H1 (cell line): ENCODE measurements around the gene TLCD3B. TPM values are rescaled to one million over a fixed set of nuclear protein-coding genes. Genes with fewer than 3 reads are reported as not detected.

Source experiments
- CTCF ChIA-PET: fragments of 300-600 bp; sonication (Branson Sonifier 250); formaldehyde crosslinking; loops from one replicate; lab custom pipeline; 2021; ENCODE audit not compliant: partially characterized antibody; lab: Charles Lee
- POLR2A ChIA-PET: fragments of 300-600 bp; sonication (Branson Sonifier 250); formaldehyde crosslinking; loops from one replicate; lab custom pipeline; 2021; ENCODE audit warnings: inconsistent platforms; ENCODE audit not compliant: partially characterized antibody; lab: Charles Lee
- DNase-seq, 2 experiments: peaks; one replicate each; pipeline versions ENCODE4 v3.0.0 to v3.0.0-alpha.2; 2010 to 2022; ENCODE audit warnings: low spot score in 2 of 2, low read depth in 1 of 2, mixed read lengths in 1 of 2
- FAIRE-seq: peaks from 2 replicates; lab custom pipeline; 2011; peaks lifted over from hg19 to GRCh38; lab: Jason Lieb, UNC
- H2AFZ ChIP-seq: 2 replicates; pipeline ENCODE4 v1.8.1; 2012; ENCODE audit warnings: low read length, inconsistent platforms
- H2AK5ac ChIP-seq: 2 replicates; pipeline ENCODE4 v1.6.1; 2013; ENCODE audit warnings: low read depth, low read length
- H2BK120ac ChIP-seq: replicated peaks from 2 replicates; pipeline ENCODE3; 2013; ENCODE audit warnings: low read depth, low read length, inconsistent platforms
- H2BK12ac ChIP-seq: 2 replicates; pipeline ENCODE4 v1.6.1; 2013; ENCODE audit warnings: low read depth, low read length
- H2BK15ac ChIP-seq: 2 replicates; pipeline ENCODE4 v1.6.1; 2013; ENCODE audit warnings: low read length
- H2BK20ac ChIP-seq: 2 replicates; pipeline ENCODE4 v1.6.1; 2013; ENCODE audit warnings: low read length
- H2BK5ac ChIP-seq: 2 replicates; pipeline ENCODE4 v1.6.1; 2013; ENCODE audit warnings: low read depth, low read length
- H3K14ac ChIP-seq: 2 replicates; pipeline ENCODE4 v1.6.1; 2013; ENCODE audit warnings: inconsistent platforms; ENCODE audit not compliant: insufficient read length
- H3K18ac ChIP-seq: 2 replicates; pipeline ENCODE4 v1.6.1; 2013; ENCODE audit warnings: low read length; ENCODE audit errors: extremely low read depth
- H3K23ac ChIP-seq: 2 replicates; pipeline ENCODE4 v1.6.1; 2013; ENCODE audit warnings: inconsistent platforms; ENCODE audit not compliant: insufficient read length
- H3K23me2 ChIP-seq: 2 replicates; pipeline ENCODE4 v1.6.1; 2013; ENCODE audit warnings: low read depth, low read length
- H3K27ac ChIP-seq: 2 replicates; pipeline ENCODE4 v1.6.1; 2011; ENCODE audit warnings: low read depth, low read length, inconsistent platforms
- H3K27me3 ChIP-seq, 4 experiments: replicated peaks in 1 of 4; 1 replicate in 1 of 4; 2 replicates in 3 of 4; pipeline versions ENCODE4 v1.6.1 to v1.8.1; 2011 to 2013; ENCODE audit warnings: low read length in 3 of 4, mild to moderate bottlenecking in 3 of 4, inconsistent platforms in 2 of 4, mixed read lengths in 2 of 4, moderate library complexity in 1 of 4; ENCODE audit not compliant: control insufficient read depth in 3 of 4, insufficient read depth in 3 of 4; ENCODE audit errors: extremely low read depth in 1 of 4
- H3K36me3 ChIP-seq, 4 experiments: 2 replicates each; pipeline versions ENCODE4 v1.6.1 to v1.8.1; 2011 to 2013; ENCODE audit warnings: mild to moderate bottlenecking in 4 of 4, low read length in 3 of 4, moderate library complexity in 2 of 4, control low read depth in 1 of 4, inconsistent platforms in 1 of 4; ENCODE audit not compliant: insufficient read depth in 4 of 4, control insufficient read depth in 2 of 4
- H3K4ac ChIP-seq: replicated peaks from 2 replicates; pipeline ENCODE3; 2013; ENCODE audit warnings: low read length, low read depth, mixed read lengths, inconsistent platforms; ENCODE audit not compliant: insufficient read length
- H3K4me1 ChIP-seq, 4 experiments: replicated peaks in 1 of 4; 1 replicate in 1 of 4; 2 replicates in 3 of 4; pipeline versions ENCODE4 v1.6.1 to v1.8.1; 2011 to 2013; ENCODE audit warnings: low read length in 3 of 4, inconsistent platforms in 2 of 4, mixed read lengths in 1 of 4; ENCODE audit not compliant: insufficient read depth in 4 of 4, control insufficient read depth in 3 of 4
- H3K4me2 ChIP-seq, 2 experiments: 2 replicates each; pipeline versions ENCODE4 v1.6.1 to v1.8.1; 2011 to 2013; ENCODE audit warnings: low read depth in 2 of 2, low read length in 2 of 2, control low read depth in 1 of 2, inconsistent platforms in 1 of 2, mild to moderate bottlenecking in 1 of 2; ENCODE audit not compliant: insufficient read depth in 1 of 2
- H3K4me3 ChIP-seq, 4 experiments: fragments of 200-600, 300-600 bp in 1 of 4; sonication (generic), shearing (Covaris generic), sonication (Bioruptor Twin) in 1 of 4; 2 replicates each; pipeline versions ENCODE4 v1.5.1 to v1.8.1; 2011 to 2016; ENCODE audit warnings: low read length in 4 of 4, low read depth in 3 of 4, control low read depth in 2 of 4, inconsistent platforms in 2 of 4, mild to moderate bottlenecking in 2 of 4, mixed read lengths in 1 of 4, moderate library complexity in 1 of 4; ENCODE audit not compliant: insufficient read depth in 2 of 4; ENCODE audit errors: extremely low read depth in 1 of 4
- H3K56ac ChIP-seq: replicated peaks from 2 replicates; pipeline ENCODE3; 2013; ENCODE audit warnings: low read depth, mild to moderate bottlenecking, mixed read lengths, low read length, inconsistent platforms; ENCODE audit not compliant: insufficient read length
- H3K79me1 ChIP-seq: 2 replicates; pipeline ENCODE4 v1.6.1; 2013; ENCODE audit warnings: low read depth, low read length, control low read depth
- H3K79me2 ChIP-seq, 2 experiments: 2 replicates each; pipeline versions ENCODE4 v1.6.1 to v1.8.1; 2012 to 2013; ENCODE audit warnings: low read length in 2 of 2, mild to moderate bottlenecking in 2 of 2, inconsistent platforms in 1 of 2; ENCODE audit not compliant: insufficient read depth in 2 of 2, control insufficient read depth in 1 of 2
- H3K9ac ChIP-seq, 4 experiments: replicated peaks in 1 of 4; 1 replicate in 1 of 4; 2 replicates in 3 of 4; pipeline versions ENCODE4 v1.6.1 to v1.8.1; 2011 to 2013; ENCODE audit warnings: low read depth in 3 of 4, low read length in 3 of 4, control low read depth in 2 of 4, mild to moderate bottlenecking in 2 of 4, moderate library complexity in 2 of 4, inconsistent platforms in 1 of 4; ENCODE audit errors: extremely low read depth in 1 of 4
- H3K9me3 ChIP-seq, 2 experiments: 2 replicates each; pipeline versions ENCODE4 v1.6.1 to v1.8.1; 2012 to 2013; ENCODE audit warnings: mild to moderate bottlenecking in 2 of 2, moderate library complexity in 2 of 2, control low read depth in 1 of 2, inconsistent platforms in 1 of 2, low read depth in 1 of 2, low read length in 1 of 2, mixed read lengths in 1 of 2; ENCODE audit not compliant: insufficient read depth in 2 of 2
- H4K20me1 ChIP-seq, 2 experiments: replicated peaks in 1 of 2; 2 replicates each; pipeline versions ENCODE3 to v1.8.1; 2011 to 2013; ENCODE audit warnings: inconsistent platforms in 2 of 2, low read length in 2 of 2, mild to moderate bottlenecking in 1 of 2; ENCODE audit not compliant: insufficient read depth in 2 of 2, control insufficient read depth in 1 of 2
- H4K5ac ChIP-seq: 2 replicates; pipeline ENCODE4 v1.6.1; 2013; ENCODE audit warnings: low read length, low read depth, mixed read lengths, inconsistent platforms; ENCODE audit not compliant: insufficient read length
- H4K8ac ChIP-seq: 2 replicates; pipeline ENCODE4 v1.8.0; 2013; ENCODE audit warnings: mild to moderate bottlenecking, moderate library complexity, low read length, inconsistent platforms; ENCODE audit not compliant: insufficient read depth; ENCODE audit errors: extremely low read depth
- H4K91ac ChIP-seq: replicated peaks from 2 replicates; pipeline ENCODE3; 2013; ENCODE audit warnings: low read length, mixed read lengths, inconsistent platforms; ENCODE audit not compliant: insufficient read length
- BACH1 ChIP-seq: IDR thresholded peaks from 2 replicates; pipeline ENCODE4 v1.6.1; 2012; ENCODE audit warnings: low read length, improper control_type of control experiment
- CBX5 ChIP-seq: fragments of 300-800, 300-1000 bp; sonication (generic); IDR thresholded peaks from 2 replicates; pipeline ENCODE4 v1.7.1; 2016; ENCODE audit warnings: antibody characterized with exemption, low read length, low read depth
- CBX8 ChIP-seq: fragments of 300-800, 300-1000 bp; sonication (generic); IDR thresholded peaks from 2 replicates; pipeline ENCODE4 v1.7.1; 2016; ENCODE audit warnings: low read depth, low read length, borderline replicate concordance
- GABPA ChIP-seq: IDR thresholded peaks from 2 replicates; pipeline ENCODE4 v1.6.1; 2011; ENCODE audit warnings: mild to moderate bottlenecking, low read length, moderate library complexity, borderline replicate concordance; ENCODE audit not compliant: insufficient read depth
- RNF2 ChIP-seq: fragments of 200-900, 300-1000 bp; sonication (generic); IDR thresholded peaks from 2 replicates; pipeline ENCODE4 v1.7.1; 2016; ENCODE audit warnings: borderline replicate concordance, low read depth, mild to moderate bottlenecking, antibody characterized with exemption, low read length; ENCODE audit not compliant: poor library complexity, severe bottlenecking; ENCODE audit errors: missing control alignments
- SAP30 ChIP-seq: fragments of 300-600 bp; sonication (generic); IDR thresholded peaks from 2 replicates; pipeline ENCODE4 v1.7.1; 2012; ENCODE audit warnings: low read length, moderate library complexity, mild to moderate bottlenecking, inconsistent platforms; ENCODE audit not compliant: insufficient read depth, insufficient replicate concordance
- SUZ12 ChIP-seq: fragments of 200-600 bp; sonication (generic); IDR thresholded peaks from 2 replicates; pipeline ENCODE4 v1.6.1; 2012; ENCODE audit warnings: mild to moderate bottlenecking, inconsistent platforms, low read length, moderate library complexity, mixed read lengths
- TCF12 ChIP-seq: IDR thresholded peaks from 2 replicates; pipeline ENCODE4 v1.6.1; 2011; ENCODE audit warnings: low read depth, mild to moderate bottlenecking, low read length
- WGBS, 2 experiments: shearing (Covaris generic) in 1 of 2; methylation state at CpG; one replicate each; pipeline versions ENCODE4 v1.1.6 to v1.1.7; 2013 to 2015; ENCODE audit warnings: low lambda C conversion rate in 2 of 2, mixed read lengths in 2 of 2, inconsistent platforms in 1 of 2, low coverage in 1 of 2, missing lambda C conversion rate in 1 of 2; ENCODE audit not compliant: insufficient replicate concordance in 2 of 2, insufficient coverage in 1 of 2, insufficient read length in 1 of 2; ENCODE audit errors: extremely low coverage in 1 of 2, missing lambda C conversion rate in 1 of 2; 5-methylcytosine and 5-hydroxymethylcytosine counted together
- polyA plus RNA-seq, 7 experiments: library from polyadenylated mRNA; depleted of rRNA in 3 of 7; stranded (reverse) in 5 of 7; unstranded in 2 of 7; fragments of >200 nt in 5 of 7; fragments of 200-250 nt in 2 of 7; gene quantifications; 1 replicate in 5 of 7; 2 replicates in 1 of 7; 4 replicates in 1 of 7; pipeline versions ENCODE4 v1.2.1 to v1.2.3, GENCODE V29; 2011 to 2013; ENCODE audit warnings: missing spikeins in 2 of 7, mixed read lengths in 2 of 7
- total RNA-seq: library from RNA; stranded (reverse); fragmentation: NEBNext Ultra II Directional; extraction: Animal tissue kit (Norgen Biotek cat#: 25700); gene quantifications from 2 replicates; pipeline ENCODE4 v1.2.1, GENCODE V29; 2021
- TF ChIP-seq, protein P1 (sequence below): IDR thresholded peaks from 2 replicates; pipeline ENCODE4 v1.6.1; 2012; ENCODE audit warnings: low read length, inconsistent platforms

Gene TLCD3B
- total and polyA plus RNA-seq, 2 of the 8 experiments (the other 6 are each of a cell fraction or from before 2014, with no cell fraction given) = 15.2 to 26.9 TPM

DNA sequence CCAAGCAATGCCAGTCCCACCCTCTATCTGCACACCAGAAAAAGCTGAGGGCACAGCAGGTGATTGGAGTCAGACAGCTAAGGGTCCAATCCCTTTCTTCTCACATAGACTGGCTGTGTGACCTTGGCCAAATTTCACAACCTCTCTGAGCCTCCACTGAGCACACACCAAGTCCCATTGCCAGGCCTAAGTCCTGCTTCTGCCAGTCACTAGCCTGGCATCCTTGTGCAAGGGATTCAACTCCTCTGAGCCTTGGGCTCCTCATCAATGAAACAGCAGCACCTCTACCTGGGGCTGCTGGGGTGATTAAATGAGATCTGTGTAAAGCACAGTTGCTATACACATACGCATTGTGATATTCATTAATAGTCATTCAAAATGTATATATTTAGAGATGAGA lies 15.5 kb upstream of the TLCD3B start:
- CTCF ChIA-PET = interaction anchor here (1.0 to 1.7 kb wide), 2 partner anchors 9 to 139 kb away, joined by 4 to 6 read pairs; no protein-coding TSS in a partner anchor
- TF ChIP-seq RNF2 (no peak), BACH1 (no peak), TCF12 (no peak), CBX5 (no peak), SAP30 (no peak), SUZ12 (no peak), CBX8 (no peak), GABPA (no peak)
- TF ChIP-seq, protein P1, sequence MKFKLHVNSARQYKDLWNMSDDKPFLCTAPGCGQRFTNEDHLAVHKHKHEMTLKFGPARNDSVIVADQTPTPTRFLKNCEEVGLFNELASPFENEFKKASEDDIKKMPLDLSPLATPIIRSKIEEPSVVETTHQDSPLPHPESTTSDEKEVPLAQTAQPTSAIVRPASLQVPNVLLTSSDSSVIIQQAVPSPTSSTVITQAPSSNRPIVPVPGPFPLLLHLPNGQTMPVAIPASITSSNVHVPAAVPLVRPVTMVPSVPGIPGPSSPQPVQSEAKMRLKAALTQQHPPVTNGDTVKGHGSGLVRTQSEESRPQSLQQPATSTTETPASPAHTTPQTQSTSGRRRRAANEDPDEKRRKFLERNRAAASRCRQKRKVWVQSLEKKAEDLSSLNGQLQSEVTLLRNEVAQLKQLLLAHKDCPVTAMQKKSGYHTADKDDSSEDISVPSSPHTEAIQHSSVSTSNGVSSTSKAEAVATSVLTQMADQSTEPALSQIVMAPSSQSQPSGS = no peak

More for the DNA sequence above, 15.5 kb upstream of the TLCD3B start:
- POLR2A ChIA-PET = interaction anchor here (1.3 kb wide), 1 partner anchor 19 kb away, joined by 4 read pairs; the partner anchor contains the start of gene ALDOA
- Histone ChIP-seq H2AFZ (no peak overlapping the region), H4K8ac (no peak overlapping the region), H2AK5ac (0 out of 2 replicates have a peak overlapping the region, but pooled peaks have one; percentile 24), H4K5ac (no peak overlapping the region), H2BK12ac (no peak overlapping the region), H3K79me1 (peaks cover 3% of the 10 kb centered on the region; the same call in 1 of the 2 replicates), H4K91ac (no peak overlapping the region), H4K20me1 (peaks cover 0 to 5% of the 10 kb centered on the region in 2 experiments), H3K4ac (no peak overlapping the region), H2BK120ac (no peak overlapping the region), H2BK15ac (no peak overlapping the region), H3K56ac (no peak overlapping the region), H3K4me3 (no peak overlapping the region), H3K18ac (no peak overlapping the region), H3K4me2 (no peak overlapping the region), H3K9ac (no peak overlapping the region), H3K79me2 (no peaks in the 10 kb centered on the region), H2BK20ac (no peak overlapping the region), H3K27me3 (peaks cover 0 to 6% (median 1%) of the 10 kb centered on the region in 4 experiments; a peak in 3 of 7 replicates), H2BK5ac (no peak overlapping the region), H3K36me3 (no peaks in the 10 kb centered on the region), H3K23ac (no peak overlapping the region), H3K23me2 (peaks cover 6% of the 10 kb centered on the region), H3K4me1 (no peaks in the 10 kb centered on the region), H3K27ac (no peak overlapping the region), H3K9me3 (no peaks in the 10 kb centered on the region), H3K14ac (no peak overlapping the region)
- DNase-seq (no peak), FAIRE-seq (no peak)
- 78% methylated on average over 1 of the region's 1 CpG; no CpG with 5 or more reads in 1 of the 2 experiments for WGBS, 2 experiments
